HG02763 (cell line): ENCODE measurements around the gene RMI1.

Source experiments
- ATAC-seq: cut with Tn5 transposase; IDR thresholded peaks from one replicate; pipeline ENCODE4 v1.9.1; 2021; ENCODE audit warnings: mild to moderate bottlenecking, moderate library complexity; ENCODE audit not compliant: unreplicated experiment

Gene RMI1

DNA sequence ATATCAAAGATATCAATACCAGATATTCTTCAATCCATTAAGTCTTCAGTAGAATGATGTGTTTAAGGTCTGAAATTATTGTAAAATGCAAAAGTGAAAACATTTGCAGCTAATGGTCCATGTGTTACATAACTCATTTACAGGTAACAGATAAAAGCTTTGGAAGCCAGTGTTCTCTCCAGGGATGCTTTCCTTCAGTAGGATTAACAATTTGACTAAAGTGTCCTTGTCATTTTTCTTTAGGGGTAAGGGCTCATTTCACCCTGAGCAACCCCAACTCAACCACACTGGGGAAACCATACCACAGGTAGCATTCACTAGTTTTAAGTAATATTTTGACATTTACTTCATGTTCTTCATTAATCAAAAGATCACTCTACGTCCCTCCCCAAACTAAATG, 13.5 kb upstream of the RMI1 start:
- ATAC-seq: no peak

- no peak for ATAC-seq
Measured at GRCh38 chr9:83969602-83970001, 11.0 kb upstream of the RMI1 start.

DNA sequence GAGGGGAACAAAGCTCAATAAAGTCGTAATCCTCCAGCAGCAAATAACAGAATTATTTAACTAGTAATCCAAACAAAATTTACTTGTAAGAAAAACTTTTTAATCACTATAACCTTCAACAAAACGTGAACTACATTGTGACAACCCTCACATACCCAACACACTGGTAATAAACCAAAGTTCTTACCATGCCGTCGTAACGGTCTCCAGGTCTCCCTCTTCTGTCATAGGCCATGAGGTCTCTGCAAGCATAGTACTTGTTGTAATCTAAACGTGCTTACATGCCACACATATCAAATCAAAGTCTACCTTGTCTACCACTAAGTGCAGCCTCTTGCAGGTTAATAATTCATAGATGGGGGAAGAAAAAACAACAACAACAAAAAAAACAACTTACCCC, 9.1 kb upstream of the RMI1 start:
- ATAC-seq: no peak

DNA sequence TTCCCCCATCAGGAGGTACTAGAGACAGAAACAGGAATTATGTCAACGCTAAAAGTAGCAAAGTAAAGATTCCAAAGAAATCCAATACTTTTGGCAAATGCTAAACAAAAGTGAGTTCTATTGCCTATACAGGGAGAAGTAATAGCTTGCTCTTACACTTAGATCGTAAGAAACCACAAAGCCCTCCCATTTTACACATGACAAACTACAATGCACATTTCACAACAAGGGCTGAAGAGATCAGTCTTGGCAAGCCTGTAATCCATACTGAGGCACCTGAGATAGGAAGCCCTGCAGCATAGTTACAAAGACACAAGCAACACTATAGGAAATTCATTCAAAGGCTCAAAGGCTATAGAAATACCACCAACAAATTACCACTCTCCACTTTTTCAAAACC, 8.3 kb upstream of the RMI1 start:
- ATAC-seq: no peak

- no peak for ATAC-seq
Measured at GRCh38 chr9:83975300-83975699, 5.3 kb upstream of the RMI1 start.

GRCh38 chr9:83976372-83976771, 4.2 kb upstream of the RMI1 start:
- no peak for ATAC-seq

GRCh38 chr9:83977196-83977595, 3.4 kb upstream of the RMI1 start:
- ATAC-seq: no peak

- ATAC-seq: peak; percentile 24
Measured at GRCh38 chr9:83978992-83979811, 1.4 kb upstream of the RMI1 start.

DNA sequence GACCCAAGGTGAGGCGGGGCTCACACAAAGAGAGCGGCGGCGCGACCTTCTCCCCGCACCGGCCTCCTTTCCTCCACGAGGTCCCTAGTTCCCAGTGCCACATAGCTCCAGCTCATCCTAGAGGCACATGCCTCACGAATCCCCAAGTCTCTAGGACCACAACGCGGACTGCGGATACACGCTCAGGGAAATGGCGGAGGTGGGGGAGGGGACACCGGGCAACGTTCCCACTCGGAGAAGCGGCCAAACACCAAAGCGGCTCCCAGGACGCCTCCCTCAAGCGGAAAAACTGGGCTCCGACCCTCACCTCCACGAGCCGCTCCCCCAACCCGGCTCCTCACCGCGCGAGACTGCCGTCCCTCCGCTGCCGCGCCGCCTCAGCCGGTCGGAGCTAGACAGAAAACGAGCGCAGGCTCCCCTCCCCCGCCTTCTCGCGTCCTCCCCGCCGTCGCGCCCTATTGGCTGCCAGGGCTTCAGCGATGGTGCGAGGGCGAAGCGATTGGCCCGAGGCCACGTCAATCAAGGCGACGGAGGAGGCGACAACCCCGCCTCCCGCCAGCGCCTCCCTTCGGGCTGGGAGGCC, 702 bp upstream of the RMI1 start, which contains the start of gene HNRNPK:
Gene HNRNPK (minus strand): TSS at position 404 of the 583 bp plus-strand sequence. CDS start 1,963 bp downstream, outside the sequence.
- ATAC-seq: peak; percentile 84

GRCh38 chr9:83981126-83981871, 694 bp downstream of the RMI1 start:
- ATAC-seq: no peak

GRCh38 chr9:83986195-83986594, 5.6 kb downstream of the RMI1 start:
- ATAC-seq: peak; percentile 48

DNA sequence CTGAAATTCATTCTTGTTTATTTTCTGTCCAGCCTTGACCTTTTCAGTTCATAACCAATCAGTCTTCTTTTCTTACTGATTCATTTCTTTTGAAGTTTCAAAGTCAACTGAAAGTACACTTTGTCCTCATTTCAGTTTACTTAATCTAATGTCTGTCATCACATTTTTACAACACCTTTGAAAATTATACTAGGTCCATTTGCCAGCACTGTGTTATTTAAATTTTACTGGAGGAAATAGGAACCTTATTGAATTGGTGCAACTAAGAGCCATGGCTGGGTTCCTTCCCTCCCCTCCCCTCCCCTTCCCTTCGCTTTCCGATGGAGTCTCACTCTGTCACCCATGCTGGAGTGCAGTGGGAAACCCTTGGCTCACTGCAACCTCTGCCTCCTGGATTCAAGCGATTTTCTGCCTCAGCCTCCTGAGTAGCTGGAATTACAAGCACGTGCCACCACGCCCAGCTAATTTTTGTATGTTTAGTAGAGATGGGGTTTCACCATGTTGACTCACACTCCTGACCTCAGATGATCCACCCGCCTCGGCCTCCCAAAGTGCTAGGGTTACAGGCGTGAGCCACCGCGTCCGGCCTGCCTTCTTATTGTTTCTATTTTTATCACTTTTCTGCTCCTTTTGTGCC, 6.3 kb downstream of the RMI1 start:
- ATAC-seq: no peak

DNA sequence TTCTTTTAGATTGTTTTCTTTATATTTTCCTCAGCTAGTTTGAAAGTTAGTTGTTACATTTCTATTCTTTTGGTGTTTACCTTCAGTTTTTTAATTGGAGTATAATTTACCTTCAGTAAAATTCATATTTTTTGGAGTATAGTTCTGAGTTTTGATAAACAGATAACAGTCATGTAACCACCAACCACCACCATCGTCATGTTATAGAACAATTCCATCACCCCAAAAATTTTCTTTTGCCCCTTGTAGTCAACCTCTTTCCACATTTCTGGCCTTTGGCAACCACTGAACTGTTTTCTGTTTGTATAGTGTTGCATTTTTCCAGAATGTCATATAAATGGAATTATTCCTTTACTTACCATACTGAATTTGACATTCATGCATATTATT, 6.8 kb downstream of the RMI1 start:
- ATAC-seq: no peak

GRCh38 chr9:83988411-83988810, 7.8 kb downstream of the RMI1 start:
- no peak for ATAC-seq

GRCh38 chr9:83991355-83991754, 10.8 kb downstream of the RMI1 start:
- no peak for ATAC-seq

GRCh38 chr9:83992407-83992806, 11.8 kb downstream of the RMI1 start:
- ATAC-seq: no peak

- no peak for ATAC-seq
Measured at GRCh38 chr9:83992901-83993300, 12.3 kb downstream of the RMI1 start.

- no peak for ATAC-seq
Measured at GRCh38 chr9:83996126-83996525, 15.5 kb downstream of the RMI1 start.

DNA sequence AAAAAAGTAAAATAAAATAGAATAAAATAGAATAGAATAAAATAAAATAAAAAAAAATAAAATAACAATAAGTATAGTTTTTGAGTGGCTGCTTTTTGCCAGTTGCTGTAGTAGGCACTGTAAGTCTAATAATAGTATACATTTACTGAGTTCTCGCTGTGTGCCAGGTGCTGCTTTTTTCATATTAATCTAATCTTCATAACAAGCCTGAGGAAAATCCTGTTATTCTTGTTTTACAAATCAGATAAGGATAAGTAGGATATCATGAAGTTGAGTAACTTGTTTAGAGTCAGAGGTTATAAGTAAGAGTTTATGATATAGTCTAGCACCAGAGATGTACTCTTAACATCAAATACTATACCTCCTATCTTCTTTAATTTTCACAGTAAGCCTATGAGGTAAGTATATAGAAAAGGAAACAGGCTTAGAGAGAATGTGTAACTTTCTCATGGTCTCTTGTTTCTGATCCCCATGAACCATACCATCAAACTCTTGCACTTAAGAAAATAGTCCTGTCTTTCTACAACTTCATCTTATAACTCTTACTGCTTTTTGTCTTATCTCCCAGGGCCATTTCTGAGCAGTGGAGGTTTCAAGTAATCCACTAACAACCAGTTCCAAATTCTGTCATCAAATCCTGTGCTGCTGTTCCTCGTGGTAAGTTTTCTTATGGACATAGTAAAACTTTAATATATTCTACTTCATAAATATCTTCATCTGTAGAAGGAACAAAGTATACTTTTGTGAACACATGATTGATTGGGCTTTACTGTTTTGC, 18.7 kb downstream of the RMI1 start:
- no peak for ATAC-seq

DNA sequence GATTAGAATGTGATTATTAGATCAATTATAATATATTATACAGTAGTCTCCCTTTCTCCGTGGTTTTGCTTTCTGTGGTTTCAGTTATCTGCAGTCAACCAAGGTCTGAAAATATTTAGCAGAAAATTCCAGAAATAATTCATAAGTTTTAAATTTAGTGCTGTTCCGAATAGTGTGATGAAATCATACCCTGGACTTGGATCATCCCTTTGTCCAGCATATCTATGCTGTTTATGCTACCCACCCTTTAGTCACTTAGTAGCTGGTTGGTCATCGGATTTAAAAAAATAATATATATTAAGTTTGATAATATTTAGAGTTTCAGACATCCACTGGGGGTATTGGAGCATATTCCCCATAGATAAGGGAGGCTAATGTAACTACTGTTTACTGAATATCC, 19.6 kb downstream of the RMI1 start:
- no peak for ATAC-seq

DNA sequence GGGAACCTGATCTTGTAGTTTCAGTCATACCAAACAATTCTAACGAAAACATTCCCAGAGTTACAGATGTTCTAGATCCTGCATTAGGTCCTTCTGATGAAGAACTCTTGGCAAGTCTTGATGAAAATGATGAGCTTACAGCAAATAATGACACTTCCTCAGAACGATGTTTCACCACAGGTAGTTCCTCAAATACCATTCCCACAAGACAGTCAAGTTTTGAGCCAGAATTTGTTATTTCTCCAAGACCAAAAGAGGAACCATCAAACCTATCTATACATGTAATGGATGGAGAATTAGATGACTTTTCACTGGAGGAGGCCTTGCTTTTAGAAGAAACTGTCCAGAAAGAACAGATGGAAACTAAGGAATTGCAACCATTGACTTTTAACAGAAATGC, 21.0 kb downstream of the RMI1 start:
- ATAC-seq: no peak
